NCI-H82 treated with DMSO at 0.1 percent for 48 hours (cell line): ENCODE measurements around the gene DHRS3.

Source experiments
- DNase-seq: peaks from one replicate; lab custom pipeline; 2025; ENCODE audit not compliant: unreplicated experiment; lab: John Stamatoyannopoulos, UW

Gene DHRS3

GRCh38 chr1:12554521-12555305 lies 63.3 kb downstream of the DHRS3 start:
- DNase-seq = no peak

- DNase-seq = no peak
These were observed 64.0 kb downstream of the DHRS3 start for GRCh38 chr1:12553963-12554362.

- DNase-seq = no peak
These were observed 64.8 kb downstream of the DHRS3 start for GRCh38 chr1:12552951-12553921.

- DNase-seq = no peak
These were observed 65.7 kb downstream of the DHRS3 start for GRCh38 chr1:12552111-12552888.

- no peak for DNase-seq
These were observed 66.4 kb downstream of the DHRS3 start for GRCh38 chr1:12551584-12551983.

- DNase-seq = no peak
These were observed 68.3 kb downstream of the DHRS3 start for GRCh38 chr1:12549460-12550349.

GRCh38 chr1:12548973-12549459 lies 69.0 kb downstream of the DHRS3 start:
- no peak for DNase-seq

- no peak for DNase-seq
These were observed 69.6 kb downstream of the DHRS3 start for GRCh38 chr1:12548279-12548972.

GRCh38 chr1:12547586-12548225 lies 70.3 kb downstream of the DHRS3 start:
- DNase-seq = no peak

- no peak for DNase-seq
These were observed 71.0 kb downstream of the DHRS3 start for GRCh38 chr1:12546771-12547585.

- DNase-seq = no peak
These were observed 73.0 kb downstream of the DHRS3 start for GRCh38 chr1:12544992-12545391.

GRCh38 chr1:12544357-12544756 lies 73.7 kb downstream of the DHRS3 start:
- DNase-seq = no peak

- DNase-seq = no peak
These were observed 74.3 kb downstream of the DHRS3 start for GRCh38 chr1:12543740-12544154.

GRCh38 chr1:12542616-12543592 lies 75.1 kb downstream of the DHRS3 start:
- peak; percentile 8 for DNase-seq

GRCh38 chr1:12542138-12542465 lies 75.9 kb downstream of the DHRS3 start:
- DNase-seq = no peak

- no peak for DNase-seq
These were observed 76.5 kb downstream of the DHRS3 start for GRCh38 chr1:12541274-12542137.
